ENCODE measurements around the gene KIRREL3.

The KIRREL3 gene

DNA sequence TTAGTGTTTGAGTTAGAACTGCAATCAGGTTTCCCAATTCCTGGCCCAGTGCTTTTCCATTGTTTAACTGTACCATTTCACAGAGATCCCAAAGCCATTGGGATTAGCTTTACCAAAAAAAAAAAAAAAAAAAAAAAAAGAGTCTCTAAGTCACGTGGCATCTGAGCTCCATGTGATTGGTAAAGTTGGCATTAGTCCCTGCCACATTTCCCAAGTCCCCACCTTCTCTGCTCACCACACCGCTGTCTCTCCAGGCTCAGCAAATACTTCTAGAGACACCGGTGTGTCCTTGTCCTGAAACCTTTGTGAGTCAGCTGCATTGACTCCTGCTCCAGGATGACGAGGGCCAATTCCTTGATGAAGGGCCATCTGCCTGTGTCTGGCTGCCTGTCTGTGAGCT lies 305.3 kb downstream of the KIRREL3 start:
- no peak overlapping the region for H3K9ac ChIP-seq (ENCODE audit: low read depth, low read length)
- no peaks in the 10 kb centered on the region for H3K9me3 ChIP-seq (ENCODE audit: control insufficient read depth, insufficient read depth, low read length)
- H3K27ac ChIP-seq (ENCODE audit: low read depth, low read length): no peak overlapping the region
- H3K27me3 ChIP-seq (ENCODE audit: control insufficient read depth, insufficient read depth, low read length): no peaks in the 10 kb centered on the region
- H3K4me3 ChIP-seq (ENCODE audit: low read depth, low read length): no peak overlapping the region
- H3K4me1 ChIP-seq (ENCODE audit: control insufficient read depth, insufficient read depth, low read length): peaks cover 4% of the 10 kb centered on the region; the same call in 1 of the 2 replicates
- no peaks in the 10 kb centered on the region for H3K36me3 ChIP-seq (ENCODE audit: control insufficient read depth, insufficient read depth, low read length)

DNA sequence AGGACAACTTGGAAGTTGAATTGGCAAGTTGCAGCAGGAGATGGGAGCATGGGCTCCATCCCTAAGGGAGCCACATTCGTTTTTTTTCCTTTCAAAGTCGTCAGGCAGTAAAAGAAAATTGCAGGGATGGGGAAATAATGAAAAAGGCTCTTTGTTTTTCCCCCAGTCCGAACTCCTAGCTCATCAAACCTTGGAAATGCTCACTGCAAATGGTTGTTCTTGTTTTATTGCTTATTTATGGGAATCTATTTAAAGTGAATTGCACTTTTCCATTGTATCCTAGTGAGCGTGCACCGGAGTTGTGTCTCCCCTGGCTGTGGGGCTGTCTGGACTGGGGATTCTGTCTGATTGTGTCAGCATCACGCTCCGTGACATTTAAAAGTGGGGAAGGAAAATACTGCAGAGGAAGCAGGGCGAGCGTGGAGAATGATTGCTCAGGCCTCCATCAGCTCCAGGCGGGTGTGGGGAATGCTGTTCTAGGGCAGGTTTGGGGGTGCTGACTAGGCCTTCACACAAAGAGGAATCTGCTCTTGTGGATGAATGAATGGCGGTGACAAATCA lies 306.4 kb downstream of the KIRREL3 start:
- H3K4me1 ChIP-seq (ENCODE audit: control insufficient read depth, insufficient read depth, low read length): peaks cover 4% of the 10 kb centered on the region; the same call in 1 of the 2 replicates
- H3K9ac ChIP-seq (ENCODE audit: low read depth, low read length): no peak overlapping the region
- H3K9me3 ChIP-seq (ENCODE audit: control insufficient read depth, insufficient read depth, low read length): no peaks in the 10 kb centered on the region
- no peaks in the 10 kb centered on the region for H3K36me3 ChIP-seq (ENCODE audit: control insufficient read depth, insufficient read depth, low read length)
- H3K27ac ChIP-seq (ENCODE audit: low read depth, low read length): no peak overlapping the region
- no peaks in the 10 kb centered on the region for H3K27me3 ChIP-seq (ENCODE audit: control insufficient read depth, insufficient read depth, low read length)
- no peak overlapping the region for H3K4me3 ChIP-seq (ENCODE audit: low read depth, low read length)

DNA sequence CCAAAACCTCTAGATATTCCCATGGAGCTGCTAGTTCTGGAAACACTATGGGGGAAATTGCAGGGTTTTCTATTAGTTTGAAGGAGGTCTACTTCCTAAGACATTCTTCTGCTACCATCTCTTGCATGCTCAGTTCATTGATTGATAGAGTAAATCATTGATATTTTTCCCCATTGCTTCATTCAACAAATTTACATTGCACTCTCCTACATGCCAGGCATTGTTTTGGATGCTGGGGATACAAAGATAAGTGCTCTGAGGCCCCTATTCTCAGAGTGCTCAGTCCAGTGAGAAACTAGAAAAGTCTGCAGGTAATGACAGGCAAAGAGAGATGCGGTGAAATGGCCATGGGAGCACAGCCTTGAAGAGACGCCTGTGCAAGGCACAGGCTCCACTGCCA lies 313.1 kb downstream of the KIRREL3 start:
- no peak overlapping the region for H3K9ac ChIP-seq (ENCODE audit: low read depth, low read length)
- no peaks in the 10 kb centered on the region for H3K9me3 ChIP-seq (ENCODE audit: control insufficient read depth, insufficient read depth, low read length)
- peaks cover 4% of the 10 kb centered on the region; the same call in 1 of the 2 replicates for H3K4me1 ChIP-seq (ENCODE audit: control insufficient read depth, insufficient read depth, low read length)
- no peak overlapping the region for H3K27ac ChIP-seq (ENCODE audit: low read depth, low read length)
- no peaks in the 10 kb centered on the region for H3K36me3 ChIP-seq (ENCODE audit: control insufficient read depth, insufficient read depth, low read length)
- no peaks in the 10 kb centered on the region; the same call in 1 of the 2 replicates for H3K27me3 ChIP-seq (ENCODE audit: control insufficient read depth, insufficient read depth, low read length)
- H3K4me3 ChIP-seq (ENCODE audit: low read depth, low read length): no peak overlapping the region

DNA sequence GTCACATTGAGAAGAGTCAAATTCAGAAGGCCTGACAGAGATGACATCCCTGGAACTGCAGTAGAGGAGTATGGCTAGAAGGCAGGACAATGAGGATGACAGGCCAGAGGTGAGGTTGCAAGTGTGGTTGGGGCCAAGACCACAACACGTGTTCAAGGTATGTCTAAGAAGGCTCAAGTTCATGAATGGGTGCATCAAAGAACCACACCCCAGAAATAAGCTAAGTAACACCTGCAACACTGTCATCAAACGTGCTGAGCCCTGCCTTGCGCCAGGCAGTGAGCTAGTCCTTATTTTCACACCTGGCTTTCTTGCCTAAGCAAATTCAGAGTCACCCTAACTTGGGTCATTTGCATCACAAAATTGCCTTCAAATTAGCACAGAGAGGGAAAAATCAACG lies 313.6 kb downstream of the KIRREL3 start:
- no peaks in the 10 kb centered on the region for H3K9me3 ChIP-seq (ENCODE audit: control insufficient read depth, insufficient read depth, low read length)
- peaks cover 4% of the 10 kb centered on the region; the same call in 1 of the 2 replicates for H3K4me1 ChIP-seq (ENCODE audit: control insufficient read depth, insufficient read depth, low read length)
- H3K4me3 ChIP-seq (ENCODE audit: low read depth, low read length): no peak overlapping the region
- H3K27ac ChIP-seq (ENCODE audit: low read depth, low read length): no peak overlapping the region
- no peaks in the 10 kb centered on the region for H3K36me3 ChIP-seq (ENCODE audit: control insufficient read depth, insufficient read depth, low read length)
- no peak overlapping the region for H3K9ac ChIP-seq (ENCODE audit: low read depth, low read length)
- no peaks in the 10 kb centered on the region; the same call in 1 of the 2 replicates for H3K27me3 ChIP-seq (ENCODE audit: control insufficient read depth, insufficient read depth, low read length)

DNA sequence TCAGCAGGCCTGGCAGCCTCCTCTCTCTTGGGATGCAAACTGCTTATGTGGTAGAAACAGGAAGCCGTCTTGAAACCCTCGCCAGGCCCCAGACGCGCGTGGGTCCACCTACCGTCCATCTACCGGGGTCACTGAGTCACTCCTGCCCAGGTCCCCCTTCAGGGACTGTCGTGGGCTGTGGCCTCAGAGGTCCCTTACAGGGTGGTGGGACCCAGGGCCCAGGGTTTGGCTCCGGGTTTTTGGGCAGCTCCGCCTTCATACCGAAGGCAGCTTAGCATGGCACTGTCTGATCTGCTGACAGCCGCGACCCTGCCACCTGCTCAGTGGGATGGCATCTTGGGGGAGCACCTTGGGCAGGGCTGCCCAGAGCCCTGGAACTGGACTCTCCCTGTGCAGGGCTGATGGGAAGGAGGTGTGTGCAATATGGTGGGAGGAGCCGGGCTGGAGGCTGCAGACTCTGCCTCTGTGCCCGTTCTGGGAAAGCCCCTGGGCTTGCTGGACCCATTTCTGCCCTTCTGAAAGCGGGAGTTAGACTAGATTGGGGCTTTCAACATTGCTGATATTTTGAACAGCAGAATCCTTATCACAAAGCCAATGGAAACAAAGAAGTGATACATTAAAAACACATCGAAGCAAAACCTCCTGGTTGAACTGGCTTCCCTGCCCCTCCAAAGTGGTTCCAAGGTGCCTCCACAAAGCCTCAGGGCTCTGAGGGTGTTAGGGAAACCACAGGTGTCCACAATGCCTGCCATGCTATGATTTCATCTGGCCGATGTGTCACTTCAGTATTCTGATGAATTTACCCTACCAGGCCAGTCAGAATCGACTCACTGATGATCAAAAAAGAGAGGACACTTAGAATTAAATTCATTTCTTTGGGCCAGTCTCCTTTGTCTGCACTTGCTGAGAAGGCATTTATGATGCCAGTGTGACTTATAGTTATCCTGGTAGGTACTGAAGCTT lies 316.5 kb downstream of the KIRREL3 start:
- Histone ChIP-seq H3K4me3 (ENCODE audit: low read depth, low read length) (no peak overlapping the region), H3K36me3 (ENCODE audit: control insufficient read depth, insufficient read depth, low read length) (no peaks in the 10 kb centered on the region), H3K9me3 (ENCODE audit: control insufficient read depth, insufficient read depth, low read length) (no peaks in the 10 kb centered on the region), H3K27me3 (ENCODE audit: control insufficient read depth, insufficient read depth, low read length) (no peaks in the 10 kb centered on the region; the same call in 1 of the 2 replicates), H3K9ac (ENCODE audit: low read depth, low read length) (no peak overlapping the region), H3K4me1 (ENCODE audit: control insufficient read depth, insufficient read depth, low read length) (peaks cover 4% of the 10 kb centered on the region; the same call in 1 of the 2 replicates), H3K27ac (ENCODE audit: low read depth, low read length) (no peak overlapping the region)

DNA sequence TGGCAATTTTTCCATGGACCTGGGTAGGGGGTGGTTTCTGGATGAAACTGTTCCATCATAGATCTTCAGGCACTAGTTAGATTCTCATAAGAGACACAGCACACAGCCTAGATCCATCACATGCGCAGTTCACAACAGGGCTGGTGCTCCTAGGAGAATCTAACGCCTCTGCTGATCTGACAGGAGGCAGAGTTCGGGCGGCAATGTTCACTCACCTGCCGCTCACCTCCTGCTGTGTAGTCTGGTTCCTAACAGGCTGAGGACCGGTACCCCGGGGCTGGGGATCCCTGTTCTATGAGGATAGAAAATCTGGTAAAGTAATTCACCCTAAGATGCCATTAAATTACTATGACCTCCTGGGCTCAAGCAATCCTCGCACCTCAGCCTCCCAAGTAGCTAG lies 318.0 kb downstream of the KIRREL3 start:
- no peak overlapping the region for H3K9ac ChIP-seq (ENCODE audit: low read depth, low read length)
- H3K9me3 ChIP-seq (ENCODE audit: control insufficient read depth, insufficient read depth, low read length): no peaks in the 10 kb centered on the region
- H3K36me3 ChIP-seq (ENCODE audit: control insufficient read depth, insufficient read depth, low read length): no peaks in the 10 kb centered on the region
- H3K4me3 ChIP-seq (ENCODE audit: low read depth, low read length): no peak overlapping the region
- peaks cover 3% of the 10 kb centered on the region; the same call in 1 of the 2 replicates for H3K4me1 ChIP-seq (ENCODE audit: control insufficient read depth, insufficient read depth, low read length)
- H3K27ac ChIP-seq (ENCODE audit: low read depth, low read length): no peak overlapping the region
- no peaks in the 10 kb centered on the region; the same call in 1 of the 2 replicates for H3K27me3 ChIP-seq (ENCODE audit: control insufficient read depth, insufficient read depth, low read length)

DNA sequence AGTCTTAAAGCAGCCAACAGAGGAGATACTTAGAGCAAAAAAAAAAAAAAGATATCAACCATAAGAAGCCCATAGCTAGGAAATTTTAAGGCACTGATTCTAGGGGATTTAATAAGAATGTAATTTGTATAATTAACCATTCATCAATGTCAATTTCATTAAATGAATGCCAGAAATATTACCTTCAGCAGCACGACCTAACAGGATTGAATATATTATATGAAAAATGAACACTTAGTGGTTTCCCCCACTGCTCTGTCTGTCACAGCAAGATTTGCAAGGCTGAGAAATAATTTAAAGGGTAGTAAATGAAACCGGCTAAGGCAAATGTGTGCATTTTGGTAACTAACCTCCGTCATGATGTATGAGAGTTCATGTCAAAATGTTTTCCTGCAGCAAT lies 319.9 kb downstream of the KIRREL3 start:
- Histone ChIP-seq H3K27me3 (ENCODE audit: control insufficient read depth, insufficient read depth, low read length) (no peaks in the 10 kb centered on the region; the same call in 1 of the 2 replicates), H3K27ac (ENCODE audit: low read depth, low read length) (no peak overlapping the region), H3K9ac (ENCODE audit: low read depth, low read length) (no peak overlapping the region), H3K4me1 (ENCODE audit: control insufficient read depth, insufficient read depth, low read length) (no peaks in the 10 kb centered on the region; the same call in 1 of the 2 replicates), H3K4me3 (ENCODE audit: low read depth, low read length) (no peak overlapping the region), H3K36me3 (ENCODE audit: control insufficient read depth, insufficient read depth, low read length) (no peaks in the 10 kb centered on the region), H3K9me3 (ENCODE audit: control insufficient read depth, insufficient read depth, low read length) (no peaks in the 10 kb centered on the region)

DNA sequence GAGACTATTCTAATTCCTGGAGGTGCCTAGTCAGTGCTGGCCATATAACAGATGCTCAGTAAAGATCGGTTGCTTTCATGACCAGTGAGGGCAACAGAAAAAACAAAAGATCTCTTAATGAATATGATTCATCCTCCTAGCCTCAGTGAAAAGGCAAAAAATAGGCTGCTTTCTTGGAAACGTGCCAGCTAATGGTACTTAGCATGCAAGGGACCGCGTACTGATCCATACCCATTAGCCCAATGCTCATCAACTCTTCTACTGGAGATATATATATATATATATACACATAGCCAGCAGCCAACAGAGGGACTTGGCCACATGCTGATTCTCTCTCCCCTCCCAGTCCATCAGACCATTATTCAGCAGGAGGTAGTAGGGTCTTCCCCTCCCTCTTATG lies 320.4 kb downstream of the KIRREL3 start:
- H3K36me3 ChIP-seq (ENCODE audit: control insufficient read depth, insufficient read depth, low read length): no peaks in the 10 kb centered on the region
- H3K9me3 ChIP-seq (ENCODE audit: control insufficient read depth, insufficient read depth, low read length): no peaks in the 10 kb centered on the region
- no peaks in the 10 kb centered on the region; the same call in 1 of the 2 replicates for H3K27me3 ChIP-seq (ENCODE audit: control insufficient read depth, insufficient read depth, low read length)
- no peak overlapping the region for H3K4me3 ChIP-seq (ENCODE audit: low read depth, low read length)
- no peak overlapping the region for H3K27ac ChIP-seq (ENCODE audit: low read depth, low read length)
- no peak overlapping the region for H3K9ac ChIP-seq (ENCODE audit: low read depth, low read length)
- no peaks in the 10 kb centered on the region; the same call in 1 of the 2 replicates for H3K4me1 ChIP-seq (ENCODE audit: control insufficient read depth, insufficient read depth, low read length)

DNA sequence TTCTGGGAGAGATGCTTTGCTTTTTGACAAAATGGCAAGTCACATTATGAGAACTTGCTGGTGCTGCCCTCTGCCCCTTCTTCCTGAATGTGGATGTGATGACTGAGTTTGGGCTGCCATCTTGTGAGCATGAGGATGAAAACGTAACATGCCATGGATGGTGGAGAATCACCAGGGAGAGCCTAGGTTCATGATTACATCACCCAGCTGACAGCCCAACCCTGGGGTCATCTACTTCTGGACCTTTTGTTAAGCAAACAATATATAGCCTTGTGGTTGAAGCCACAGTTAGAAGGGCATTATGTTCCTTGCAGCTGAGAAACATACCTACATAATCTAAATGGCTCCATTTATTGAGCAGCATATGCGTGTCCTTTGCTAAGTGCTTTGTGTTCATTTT lies 321.5 kb downstream of the KIRREL3 start:
- H3K36me3 ChIP-seq (ENCODE audit: control insufficient read depth, insufficient read depth, low read length): no peaks in the 10 kb centered on the region
- H3K27ac ChIP-seq (ENCODE audit: low read depth, low read length): no peak overlapping the region
- no peaks in the 10 kb centered on the region; the same call in 1 of the 2 replicates for H3K27me3 ChIP-seq (ENCODE audit: control insufficient read depth, insufficient read depth, low read length)
- no peak overlapping the region for H3K9ac ChIP-seq (ENCODE audit: low read depth, low read length)
- H3K4me3 ChIP-seq (ENCODE audit: low read depth, low read length): no peak overlapping the region
- no peaks in the 10 kb centered on the region for H3K4me1 ChIP-seq (ENCODE audit: control insufficient read depth, insufficient read depth, low read length)
- H3K9me3 ChIP-seq (ENCODE audit: control insufficient read depth, insufficient read depth, low read length): no peaks in the 10 kb centered on the region

DNA sequence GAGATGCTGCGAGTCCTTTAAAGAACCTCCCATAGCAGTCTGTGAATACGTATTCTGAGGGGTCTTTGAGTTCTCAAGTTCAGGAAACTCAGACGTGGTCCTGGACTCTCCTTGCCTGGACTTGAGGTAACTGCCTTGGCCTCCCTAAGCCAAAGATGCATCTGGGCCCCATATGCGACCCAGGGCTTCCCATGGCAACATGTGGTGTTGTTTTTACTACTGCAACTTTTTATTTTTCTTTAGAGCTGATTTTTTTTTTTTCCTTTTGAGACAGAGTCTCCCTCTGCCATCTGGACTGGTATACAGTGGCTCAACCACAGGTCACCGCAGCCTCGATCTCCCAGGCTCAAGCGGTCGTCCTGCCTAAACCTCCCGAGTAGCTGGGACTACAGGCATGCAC lies 324.0 kb downstream of the KIRREL3 start:
- no peaks in the 10 kb centered on the region for H3K4me1 ChIP-seq (ENCODE audit: control insufficient read depth, insufficient read depth, low read length)
- no peaks in the 10 kb centered on the region for H3K27me3 ChIP-seq (ENCODE audit: control insufficient read depth, insufficient read depth, low read length)
- H3K36me3 ChIP-seq (ENCODE audit: control insufficient read depth, insufficient read depth, low read length): no peaks in the 10 kb centered on the region
- no peaks in the 10 kb centered on the region for H3K9me3 ChIP-seq (ENCODE audit: control insufficient read depth, insufficient read depth, low read length)
- no peak overlapping the region for H3K27ac ChIP-seq (ENCODE audit: low read depth, low read length)
- H3K9ac ChIP-seq (ENCODE audit: low read depth, low read length): no peak overlapping the region
- no peak overlapping the region for H3K4me3 ChIP-seq (ENCODE audit: low read depth, low read length)

DNA sequence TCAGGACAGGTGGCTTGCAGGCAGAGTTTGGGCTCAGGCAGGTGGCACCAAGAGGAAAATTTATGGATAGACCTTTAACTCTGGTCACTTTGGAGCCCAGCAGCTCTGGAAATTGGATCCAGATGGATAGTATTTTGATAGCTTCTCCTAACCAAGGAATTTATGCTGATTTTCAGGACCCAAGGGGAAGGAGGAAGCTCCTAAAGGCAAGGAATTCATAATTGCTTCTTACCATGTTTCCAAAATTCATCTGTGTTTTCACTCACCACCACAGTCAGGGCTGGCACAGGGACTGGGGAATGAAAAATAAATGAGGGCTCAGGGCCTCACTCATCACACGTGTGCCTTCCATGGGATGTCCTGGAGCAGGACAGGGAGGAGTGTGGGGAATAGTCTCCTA lies 327.3 kb downstream of the KIRREL3 start:
- H3K4me3 ChIP-seq (ENCODE audit: low read depth, low read length): no peak overlapping the region
- H3K4me1 ChIP-seq (ENCODE audit: control insufficient read depth, insufficient read depth, low read length): no peaks in the 10 kb centered on the region
- H3K27ac ChIP-seq (ENCODE audit: low read depth, low read length): no peak overlapping the region
- no peaks in the 10 kb centered on the region for H3K9me3 ChIP-seq (ENCODE audit: control insufficient read depth, insufficient read depth, low read length)
- H3K36me3 ChIP-seq (ENCODE audit: control insufficient read depth, insufficient read depth, low read length): no peaks in the 10 kb centered on the region
- no peaks in the 10 kb centered on the region for H3K27me3 ChIP-seq (ENCODE audit: control insufficient read depth, insufficient read depth, low read length)
- H3K9ac ChIP-seq (ENCODE audit: low read depth, low read length): no peak overlapping the region

Data from HUES48 (cell line).